ENCODE measurements around the gene MYH9. TPM values are rescaled to one million over a fixed set of nuclear protein-coding genes. Genes with fewer than 3 reads are reported as not detected.
"Not testable (repeated sequence)": the region's sequence is repeated elsewhere in the genome, so short reads cannot be mapped to it uniquely, and the experiment has no call there.

MYH9 gene
- total RNA-seq, 1 donor from 2014 or later = 544 TPM

DNA sequence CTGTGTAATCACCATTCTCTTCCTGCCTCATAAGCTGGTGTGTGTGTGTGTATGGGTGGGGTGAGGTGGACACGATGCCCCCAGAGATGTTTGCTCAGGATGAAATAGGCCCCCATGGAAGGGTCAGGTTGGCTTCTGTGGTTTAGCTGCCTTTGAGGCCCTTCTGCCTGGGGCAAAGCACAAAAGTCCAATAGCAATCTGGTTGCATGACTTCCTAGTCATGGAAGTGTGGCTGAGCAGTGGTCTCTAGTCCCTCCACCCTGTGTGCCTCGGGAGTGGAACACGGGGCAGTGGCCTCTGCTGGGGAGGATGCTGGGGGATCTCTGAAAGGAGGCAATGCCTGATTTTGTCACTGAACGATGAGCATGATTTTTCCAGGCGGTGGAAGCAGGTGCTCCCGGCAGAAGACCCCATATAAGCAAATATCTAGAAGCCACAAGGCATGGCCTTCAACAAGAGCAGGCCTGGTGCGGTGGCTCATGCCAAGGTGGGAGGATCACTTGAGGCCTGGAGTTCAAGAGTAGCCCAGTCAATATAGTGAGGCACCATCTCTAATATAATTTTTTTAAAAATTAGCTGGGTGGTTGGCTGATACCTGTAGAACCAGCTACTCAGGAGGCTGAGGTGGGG lies 135.7 kb downstream of the MYH9 start:
- not testable (repeated sequence) for DNase-seq (ENCODE audit: low spot score)

GRCh38 chr22:36250292-36250960 lies 137.3 kb downstream of the MYH9 start:
- DNase-seq (ENCODE audit: low spot score) = peak; percentile 56

DNA sequence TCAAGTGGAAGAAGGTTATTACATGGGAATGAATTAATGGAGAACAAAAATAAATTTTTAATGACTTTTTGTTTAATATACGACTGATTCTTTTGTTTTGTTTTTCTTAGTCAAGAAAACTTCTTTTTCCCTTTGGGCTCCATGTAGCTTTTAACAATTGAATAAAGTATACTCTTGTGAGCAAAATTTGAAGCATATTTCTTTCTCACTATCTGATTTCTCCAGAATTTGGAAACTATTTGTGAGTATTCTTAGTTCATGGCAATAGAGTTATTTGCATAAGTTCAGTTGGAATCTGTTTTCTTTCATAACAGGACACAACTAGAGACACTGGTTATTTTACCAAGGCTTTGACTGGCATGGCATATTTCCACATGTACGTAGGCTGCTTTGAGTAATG lies 138.6 kb downstream of the MYH9 start:
- DNase-seq (ENCODE audit: low spot score) = no peak

DNA sequence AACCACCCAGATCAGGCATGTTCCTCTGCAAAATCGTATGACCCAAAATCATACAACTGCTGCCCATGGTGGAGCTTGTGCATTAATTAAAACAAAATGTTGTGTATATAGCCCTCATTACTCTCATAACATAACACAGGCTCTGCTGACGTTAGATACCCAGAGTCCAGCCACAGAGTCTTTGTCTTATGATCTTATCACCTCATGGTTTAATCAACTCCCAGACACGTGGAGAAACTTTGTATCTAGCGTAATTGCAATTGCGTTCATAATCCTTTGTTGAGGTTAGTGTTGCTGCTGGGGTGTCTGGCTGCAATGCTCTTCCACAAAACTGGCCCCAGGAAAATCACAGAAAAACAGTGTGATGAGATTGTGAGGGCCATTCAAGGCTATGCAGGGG lies 139.8 kb downstream of the MYH9 start:
- DNase-seq (ENCODE audit: low spot score) = no peak

DNA sequence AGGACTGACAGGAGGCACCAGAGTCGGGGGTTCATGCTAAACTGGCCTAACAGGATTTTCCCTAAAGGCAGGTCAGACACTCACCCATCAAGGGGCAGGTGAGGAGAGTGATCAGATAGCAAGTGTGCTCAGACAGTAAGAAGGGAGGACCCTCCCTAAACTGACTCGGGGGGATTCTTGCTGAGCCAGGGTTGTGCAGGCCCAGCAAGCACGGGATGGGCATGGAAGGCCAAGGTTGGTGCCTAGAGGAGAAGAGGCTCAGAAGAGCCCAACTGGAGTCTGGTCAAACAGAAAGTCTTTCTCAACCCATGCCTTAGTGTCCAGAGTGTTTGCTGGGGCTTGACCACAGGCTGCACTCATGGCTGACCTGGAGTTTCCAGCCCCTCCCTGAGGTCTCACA lies 141.0 kb downstream of the MYH9 start:
- no peak for DNase-seq (ENCODE audit: low spot score)

DNA sequence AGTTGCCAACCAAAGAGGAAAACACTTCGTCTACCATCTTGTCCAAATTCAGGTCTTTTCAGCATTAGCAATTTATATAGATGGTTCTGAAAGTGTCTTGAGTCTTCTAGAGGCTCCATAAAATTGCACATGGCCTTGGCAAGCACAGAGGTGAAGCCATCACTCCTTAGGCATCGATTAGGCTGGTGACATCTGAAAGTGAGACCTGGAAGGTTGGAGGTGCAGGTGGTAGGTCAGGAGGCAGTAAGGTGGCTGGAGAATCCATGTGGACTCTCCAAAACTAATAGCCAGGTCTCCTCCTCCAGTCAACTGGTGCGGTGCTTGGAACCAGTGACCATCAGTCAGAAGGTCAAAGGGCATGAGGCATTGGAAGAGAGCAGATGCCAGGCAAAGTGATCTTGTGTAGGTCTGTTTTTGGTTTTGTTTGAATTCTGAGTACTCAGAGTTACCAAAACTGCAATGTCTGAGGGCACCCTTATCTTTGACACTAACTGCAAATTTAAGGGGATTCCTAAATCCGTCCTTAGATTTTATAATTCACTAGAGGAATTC lies 141.9 kb downstream of the MYH9 start:
- DNase-seq (ENCODE audit: low spot score) = no peak

GRCh38 chr22:36244522-36245391 lies 143.0 kb downstream of the MYH9 start:
- DNase-seq (ENCODE audit: low spot score) = no peak

DNA sequence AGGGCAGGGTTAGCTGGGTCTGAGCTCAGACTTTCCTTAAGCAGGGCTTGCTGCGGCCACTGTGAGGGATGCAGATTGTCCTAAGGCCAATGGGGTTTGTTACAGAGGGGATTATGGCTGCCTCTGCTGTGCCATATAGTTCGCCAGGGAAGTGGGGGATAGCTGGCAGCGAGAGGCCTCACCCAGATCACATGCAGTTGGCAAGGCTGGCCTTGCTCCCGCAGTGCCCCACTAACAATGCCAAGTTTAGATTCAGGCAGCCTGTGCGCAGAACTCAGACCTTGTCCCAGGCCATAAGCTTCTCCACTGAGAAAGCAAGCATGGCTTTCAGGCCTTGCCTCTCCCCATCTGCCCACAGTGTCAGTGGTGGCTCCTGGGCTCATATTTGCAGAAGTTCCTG lies 143.8 kb downstream of the MYH9 start:
- no peak for DNase-seq (ENCODE audit: low spot score)

DNA sequence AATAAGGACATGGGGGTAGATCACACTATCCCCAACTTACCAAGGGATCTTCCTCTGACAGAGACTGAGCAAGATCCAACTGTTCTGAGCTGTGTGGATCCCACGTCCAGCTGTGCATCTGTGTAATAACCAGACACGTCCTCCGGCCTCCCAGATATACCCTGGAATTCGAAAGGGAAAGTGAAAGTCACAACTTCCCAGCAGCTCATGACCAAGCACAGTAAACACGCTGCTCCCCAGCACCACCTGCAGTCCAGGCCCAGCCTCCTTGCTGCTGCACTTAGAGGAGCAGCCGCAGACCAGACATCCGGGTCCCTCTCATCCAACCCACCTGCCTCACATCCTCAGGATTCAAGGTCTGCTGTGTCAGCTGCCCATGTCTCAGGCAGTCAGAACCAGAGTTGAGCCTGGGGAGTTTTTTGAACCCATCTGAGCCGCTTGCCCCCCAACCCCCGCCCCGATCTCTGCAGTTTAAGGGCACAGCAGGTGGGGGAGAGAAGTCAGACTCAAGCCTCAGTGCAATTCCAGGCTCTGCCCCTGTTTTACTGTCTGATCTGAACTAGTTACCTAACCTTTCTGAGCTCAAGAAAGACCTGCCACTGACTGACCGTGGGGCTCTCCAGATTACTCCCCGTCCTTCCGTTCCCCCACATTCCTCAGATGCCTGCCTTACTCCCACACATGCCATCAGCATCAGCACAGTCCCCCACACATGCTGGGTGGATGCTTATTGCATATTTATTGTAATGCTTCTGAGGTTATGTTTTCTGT lies 148.2 kb downstream of the MYH9 start, which contains the start of gene APOL2:
APOL2 (minus strand) TSS at position 127 of the 771 bp plus-strand sequence. CDS start 6,365 bp downstream, outside the sequence.
- peak; percentile 93 for DNase-seq (ENCODE audit: low spot score)

DNA sequence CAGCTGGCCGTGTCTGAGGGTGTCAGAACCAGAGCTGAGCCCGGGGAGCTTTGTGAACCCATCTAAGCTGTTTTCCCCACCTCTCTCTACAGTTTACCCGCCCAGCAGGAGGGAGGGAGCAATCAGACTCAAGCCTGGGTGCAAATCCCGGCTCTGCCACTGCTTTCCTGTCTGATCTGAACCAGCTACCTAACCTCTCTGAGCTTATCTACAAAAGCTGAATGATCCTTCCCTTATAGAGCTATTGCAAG lies 148.7 kb downstream of the MYH9 start:
- no peak for DNase-seq (ENCODE audit: low spot score)

- DNase-seq (ENCODE audit: low spot score) = no peak
Measured at GRCh38 chr22:36238373-36239149, 149.2 kb downstream of the MYH9 start.

DNA sequence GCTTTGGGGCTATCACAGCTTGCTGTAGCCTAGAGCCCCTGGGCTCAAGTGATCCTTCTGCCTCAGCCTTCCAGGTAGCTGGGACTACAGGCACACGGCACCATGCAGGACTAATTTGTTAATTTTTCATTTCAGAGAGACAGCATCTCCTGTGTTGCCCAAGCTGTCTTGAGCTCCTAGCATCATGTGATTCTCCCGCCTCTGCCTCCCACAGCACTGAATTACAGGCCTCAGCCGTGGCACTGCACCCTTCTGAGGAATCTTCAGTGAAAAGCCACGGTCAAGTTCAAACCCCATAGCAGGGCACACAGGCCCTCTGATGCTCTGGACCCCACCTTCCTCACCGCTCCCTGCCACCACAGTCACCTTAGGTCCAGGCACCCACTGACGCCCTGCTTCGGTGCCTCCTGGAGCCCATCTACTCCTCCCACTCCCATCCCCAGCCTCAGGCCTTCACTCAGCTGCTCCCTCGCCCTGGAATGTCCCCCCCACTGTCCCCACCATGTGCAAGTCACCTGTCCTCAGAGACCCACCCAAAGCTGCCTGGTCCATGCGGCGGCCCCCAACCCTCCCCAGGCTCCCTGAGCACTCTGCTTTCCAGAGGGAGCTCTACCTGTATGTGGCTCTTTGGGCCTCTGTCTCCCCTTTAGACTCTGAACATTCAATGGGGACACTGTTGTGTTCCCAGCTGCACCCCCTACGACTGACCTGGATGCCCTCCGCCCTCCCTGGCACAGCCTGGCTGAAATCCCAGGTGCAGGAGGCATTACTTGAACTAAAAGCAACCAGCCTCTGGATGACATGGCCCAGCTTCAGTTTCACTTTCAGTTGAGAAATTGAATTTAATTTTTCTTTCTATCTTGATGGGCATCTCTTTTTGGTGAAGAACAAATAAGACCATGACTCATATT lies 150.1 kb downstream of the MYH9 start:
- DNase-seq (ENCODE audit: low spot score) = no peak

DNA sequence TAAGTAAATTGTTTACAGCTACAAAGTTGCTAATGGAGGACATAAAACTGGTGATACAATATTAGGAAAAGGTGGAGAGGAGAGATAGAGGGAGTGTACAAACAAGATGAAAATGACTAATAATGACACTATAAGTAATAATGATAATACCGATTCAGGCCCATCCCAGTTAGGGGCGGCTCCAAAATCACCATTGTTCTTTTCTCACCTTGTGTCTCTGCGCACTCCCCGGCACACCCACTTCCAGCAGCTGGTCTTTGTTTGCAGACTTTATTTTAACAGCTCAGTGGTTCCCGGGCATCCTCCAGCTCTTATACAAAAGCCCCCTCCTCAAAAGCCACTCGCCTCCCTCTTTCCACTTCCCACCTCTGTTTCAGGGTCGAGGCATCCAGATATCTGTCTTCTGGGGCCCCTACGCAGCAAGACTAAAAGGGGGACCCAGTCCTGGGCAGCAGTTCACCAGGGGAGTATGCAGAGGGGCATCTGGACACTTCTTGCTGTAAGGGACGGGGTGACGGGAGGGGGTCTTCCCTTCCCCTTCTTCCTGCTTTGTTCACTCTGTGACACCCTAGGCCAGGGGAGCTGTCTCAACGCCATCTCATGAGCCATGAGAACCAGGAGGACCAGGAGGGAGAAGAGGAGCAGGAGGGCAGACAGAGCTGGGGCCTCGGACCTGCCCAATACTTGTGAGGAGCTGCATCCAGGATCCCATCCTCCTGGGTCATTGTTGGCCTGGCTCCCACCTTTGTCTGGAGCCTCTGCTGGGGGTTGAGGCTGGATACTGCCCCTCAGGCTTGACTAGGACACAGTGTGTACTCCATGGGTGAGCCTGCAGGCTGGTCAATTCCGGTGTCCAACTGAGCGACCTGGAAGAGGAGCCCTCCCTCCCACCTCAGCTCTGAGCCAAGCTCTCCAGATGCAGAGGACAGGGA lies 151.1 kb downstream of the MYH9 start:
- DNase-seq (ENCODE audit: low spot score) = no peak

DNA sequence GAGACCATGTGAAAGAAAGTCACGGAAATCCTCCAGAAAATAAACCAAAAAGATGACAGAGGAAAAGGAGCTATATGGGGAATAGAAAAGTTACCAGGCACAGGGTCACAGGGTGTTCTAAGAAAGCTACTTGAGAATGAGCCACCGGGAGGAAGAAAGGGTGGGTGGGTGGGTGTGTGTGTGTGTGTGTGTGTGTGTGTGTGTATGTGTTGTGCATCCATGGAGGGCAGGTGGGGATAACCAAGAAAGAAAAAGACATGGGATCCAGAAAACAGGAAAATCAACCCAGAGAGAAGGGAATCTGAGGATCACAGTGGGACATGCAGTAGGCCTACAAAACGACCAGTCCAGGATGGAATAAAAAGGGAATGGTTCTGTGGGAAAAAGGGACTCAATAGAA lies 152.2 kb downstream of the MYH9 start:
- DNase-seq (ENCODE audit: low spot score) = no peak

DNA sequence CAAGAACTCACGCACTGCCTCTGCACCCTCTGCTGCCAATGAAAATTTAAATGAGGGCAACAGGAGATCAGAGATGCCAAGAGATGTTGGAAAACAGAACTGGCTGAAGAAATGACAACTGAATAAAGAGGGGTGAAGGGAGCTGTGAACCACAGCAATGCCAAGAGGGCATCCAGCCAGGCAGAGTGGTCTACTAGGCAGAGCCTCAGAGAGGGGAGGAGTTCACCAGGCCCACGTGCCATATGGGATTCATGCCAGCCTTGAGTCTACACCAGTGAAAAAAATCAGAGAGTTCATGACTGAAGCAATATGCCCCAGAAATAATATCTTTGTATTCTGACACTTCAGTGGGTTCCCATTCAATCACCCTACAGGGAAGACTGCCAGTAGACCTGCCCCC lies 152.8 kb downstream of the MYH9 start:
- no peak for DNase-seq (ENCODE audit: low spot score)

DNA sequence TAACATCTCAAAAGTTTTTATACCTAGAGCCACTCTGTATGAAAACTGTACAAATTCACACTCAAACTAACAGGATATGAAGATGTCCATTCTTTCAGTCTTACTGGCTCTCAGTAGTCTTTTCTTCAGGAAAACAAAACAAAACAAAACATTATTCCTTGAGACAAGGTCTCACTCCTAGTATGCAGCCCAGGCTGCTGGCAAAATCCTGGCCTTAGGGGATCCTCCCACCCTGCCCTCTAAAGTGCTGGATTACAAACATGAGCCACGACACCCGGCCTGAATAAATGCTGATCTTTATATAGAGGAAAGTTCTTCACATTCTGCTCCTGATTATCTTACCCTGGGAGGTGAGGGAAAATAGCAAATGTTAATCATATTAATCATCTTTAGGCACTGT lies 153.6 kb downstream of the MYH9 start:
- DNase-seq (ENCODE audit: low spot score) = no peak

DNA sequence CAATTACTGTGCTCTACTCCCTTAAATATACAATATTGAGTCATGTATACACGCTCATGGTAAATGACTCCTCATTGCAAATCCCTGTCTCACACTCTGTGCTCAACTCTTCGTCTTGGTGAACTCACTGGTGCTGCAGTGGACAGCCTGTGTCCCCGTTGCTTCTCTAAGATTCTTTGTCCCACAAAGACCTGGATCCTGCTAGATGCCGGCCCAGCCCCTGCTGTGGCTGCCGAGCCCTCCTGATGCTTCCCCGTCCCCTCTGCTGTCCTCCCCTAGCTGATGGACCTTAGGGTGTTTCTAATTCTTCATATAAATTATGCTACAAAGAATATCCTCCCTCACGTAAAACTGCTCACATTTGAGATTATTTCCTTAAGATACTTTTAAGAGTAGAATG lies 154.0 kb downstream of the MYH9 start:
- no peak for DNase-seq (ENCODE audit: low spot score)

GRCh38 chr22:36232715-36233401 lies 154.9 kb downstream of the MYH9 start:
- DNase-seq (ENCODE audit: low spot score) = no peak
